C4-2B (cell line): ENCODE data around the gene B4GALNT3.

Experiments used
- H3K27ac ChIP-seq: fragments of 450-650 bp; 2 replicates; pipeline ENCODE4 v1.5.1; 2017
- ZFX ChIP-seq: fragments of 450-650 bp; IDR thresholded peaks from 2 replicates; pipeline ENCODE4 v1.6.1; 2017
- TF ChIP-seq, protein P1 (sequence below): fragments of 450-650 bp; conservative IDR thresholded peaks from 2 replicates; pipeline ENCODE4 v1.5.1; 2017; ENCODE audit warnings: mild to moderate bottlenecking

B4GALNT3 gene

DNA sequence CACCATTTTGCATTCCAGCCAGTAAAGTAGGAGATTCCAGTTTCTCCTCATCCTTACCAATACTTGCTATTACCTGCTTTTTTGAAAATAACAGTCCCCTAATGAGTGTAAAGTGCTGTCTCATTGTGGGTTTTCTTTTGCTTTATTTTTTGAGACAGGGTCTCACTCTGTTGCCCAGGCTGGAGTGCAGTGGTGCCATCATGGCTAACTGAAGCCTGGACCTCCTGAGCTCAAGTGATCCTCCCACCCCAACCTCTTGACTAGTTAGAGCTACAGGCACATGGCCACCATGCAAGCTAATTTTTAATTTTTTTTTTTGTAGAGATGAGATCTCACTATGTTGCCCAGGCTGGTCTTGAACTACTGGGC is 142.9 kb downstream of the B4GALNT3 start:
- TF ChIP-seq, protein P1, sequence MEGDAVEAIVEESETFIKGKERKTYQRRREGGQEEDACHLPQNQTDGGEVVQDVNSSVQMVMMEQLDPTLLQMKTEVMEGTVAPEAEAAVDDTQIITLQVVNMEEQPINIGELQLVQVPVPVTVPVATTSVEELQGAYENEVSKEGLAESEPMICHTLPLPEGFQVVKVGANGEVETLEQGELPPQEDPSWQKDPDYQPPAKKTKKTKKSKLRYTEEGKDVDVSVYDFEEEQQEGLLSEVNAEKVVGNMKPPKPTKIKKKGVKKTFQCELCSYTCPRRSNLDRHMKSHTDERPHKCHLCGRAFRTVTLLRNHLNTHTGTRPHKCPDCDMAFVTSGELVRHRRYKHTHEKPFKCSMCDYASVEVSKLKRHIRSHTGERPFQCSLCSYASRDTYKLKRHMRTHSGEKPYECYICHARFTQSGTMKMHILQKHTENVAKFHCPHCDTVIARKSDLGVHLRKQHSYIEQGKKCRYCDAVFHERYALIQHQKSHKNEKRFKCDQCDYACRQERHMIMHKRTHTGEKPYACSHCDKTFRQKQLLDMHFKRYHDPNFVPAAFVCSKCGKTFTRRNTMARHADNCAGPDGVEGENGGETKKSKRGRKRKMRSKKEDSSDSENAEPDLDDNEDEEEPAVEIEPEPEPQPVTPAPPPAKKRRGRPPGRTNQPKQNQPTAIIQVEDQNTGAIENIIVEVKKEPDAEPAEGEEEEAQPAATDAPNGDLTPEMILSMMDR = no peak
- no peak for TF ChIP-seq ZFX
- H3K27ac ChIP-seq = no peak overlapping the region

DNA sequence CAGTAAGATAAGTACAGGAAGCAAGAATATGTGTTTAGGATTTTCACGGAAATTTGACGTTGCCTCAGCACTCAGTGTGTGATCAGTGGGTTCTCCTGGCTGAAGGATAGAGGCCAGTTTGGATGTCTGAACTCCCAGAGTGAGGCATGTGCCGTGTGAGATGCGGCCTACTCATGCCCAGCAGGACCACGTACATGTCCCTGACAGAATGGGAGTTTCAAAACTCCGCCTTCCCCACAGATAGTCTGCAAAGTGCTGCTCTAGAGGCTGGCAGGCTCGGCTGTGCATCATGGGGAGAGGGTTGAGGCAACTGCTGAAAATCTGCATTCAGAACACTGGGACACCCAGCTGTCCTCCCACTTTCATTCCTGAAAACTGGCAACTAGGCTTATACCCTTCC is 145.2 kb downstream of the B4GALNT3 start:
- no peak for TF ChIP-seq ZFX
- TF ChIP-seq, protein P1 = no peak

DNA sequence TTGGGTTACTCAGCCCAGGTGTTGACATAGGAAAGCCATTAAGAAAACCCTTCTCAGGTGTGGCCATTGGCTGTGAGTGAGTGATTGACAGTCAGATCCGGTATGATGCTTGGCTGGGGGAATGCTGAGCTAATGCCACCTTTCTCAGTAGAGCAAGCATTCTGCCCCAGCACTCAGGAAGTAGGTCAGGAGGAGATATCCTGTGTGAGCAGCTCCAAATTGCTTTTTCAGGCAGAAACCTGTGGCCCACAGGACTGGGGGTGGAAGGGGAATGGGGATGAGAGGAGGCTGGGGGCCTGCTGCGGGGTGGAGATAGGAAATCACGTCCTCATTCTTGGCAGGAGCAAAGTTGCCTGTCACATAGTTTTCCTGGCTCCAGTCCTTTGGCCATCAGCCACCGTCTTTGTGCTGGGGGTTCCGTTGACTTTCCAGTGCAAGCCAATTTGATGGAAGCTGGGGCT is 147.8 kb downstream of the B4GALNT3 start:
- TF ChIP-seq, protein P1 = no peak
- no peak for TF ChIP-seq ZFX

More for the DNA sequence above, 145.2 kb downstream of the B4GALNT3 start:
- no peak overlapping the region for H3K27ac ChIP-seq

DNA sequence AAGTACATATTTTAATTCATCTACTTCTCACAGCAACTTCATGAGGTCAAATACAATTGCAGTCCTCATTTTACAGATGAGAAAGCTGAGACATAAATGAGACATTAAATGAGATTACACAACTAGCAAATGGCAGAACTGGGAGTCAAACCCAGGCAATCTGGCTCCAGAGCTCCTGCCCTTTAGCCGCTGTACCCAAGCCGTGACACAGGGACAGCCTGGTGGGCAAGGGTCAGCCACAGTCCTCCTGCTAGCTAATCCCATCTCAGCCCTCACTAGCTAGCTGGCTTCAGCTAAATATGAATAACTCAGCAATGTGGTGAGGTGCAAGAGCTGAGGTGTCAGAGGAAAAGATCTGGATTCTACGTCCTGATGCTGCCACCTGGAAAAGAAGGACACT is 148.7 kb downstream of the B4GALNT3 start:
- no peak overlapping the region for H3K27ac ChIP-seq
- TF ChIP-seq, protein P1 = no peak

More for the DNA sequence above, 147.8 kb downstream of the B4GALNT3 start:
- no peak overlapping the region for H3K27ac ChIP-seq

DNA sequence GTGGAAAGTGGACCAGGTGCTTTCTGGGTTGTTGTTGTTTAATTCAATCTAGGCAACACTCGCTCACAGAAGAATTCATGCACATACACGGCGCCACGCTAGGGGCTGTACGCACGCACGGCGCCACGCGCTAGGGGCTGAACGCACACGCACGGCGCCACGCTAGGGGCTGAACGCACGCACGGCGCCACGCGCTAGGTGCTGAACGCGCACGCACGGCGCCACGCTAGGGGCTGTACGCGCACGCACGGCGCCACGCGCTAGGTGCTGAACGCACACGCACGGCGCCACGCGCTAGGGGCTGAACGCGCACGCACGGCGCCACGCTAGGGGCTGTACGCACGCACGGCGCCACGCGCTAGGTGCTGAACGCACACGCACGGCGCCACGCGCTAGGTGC is 149.2 kb downstream of the B4GALNT3 start:
- H3K27ac ChIP-seq = no peak overlapping the region
- TF ChIP-seq, protein P1 = no peak
- no peak for TF ChIP-seq ZFX

DNA sequence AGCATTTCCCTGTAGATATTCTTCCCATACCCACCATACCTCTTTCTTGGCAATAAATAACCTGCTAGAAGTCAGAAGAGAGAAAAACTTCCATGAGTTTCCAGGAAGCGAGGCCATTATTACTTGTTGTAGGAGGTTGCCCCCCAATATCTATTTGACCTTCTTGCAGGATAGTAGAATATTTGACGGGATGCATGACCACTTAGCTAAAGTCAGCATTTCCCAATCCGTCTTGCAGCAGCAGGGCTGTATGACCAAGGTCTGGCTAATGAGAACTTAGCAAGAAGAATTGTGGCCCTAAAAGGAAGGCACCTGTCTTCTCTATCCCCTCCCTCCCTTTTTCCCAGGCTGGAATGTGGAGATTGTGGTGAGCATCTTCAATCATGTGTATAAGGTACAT is 152.0 kb downstream of the B4GALNT3 start:
- no peak overlapping the region for H3K27ac ChIP-seq

DNA sequence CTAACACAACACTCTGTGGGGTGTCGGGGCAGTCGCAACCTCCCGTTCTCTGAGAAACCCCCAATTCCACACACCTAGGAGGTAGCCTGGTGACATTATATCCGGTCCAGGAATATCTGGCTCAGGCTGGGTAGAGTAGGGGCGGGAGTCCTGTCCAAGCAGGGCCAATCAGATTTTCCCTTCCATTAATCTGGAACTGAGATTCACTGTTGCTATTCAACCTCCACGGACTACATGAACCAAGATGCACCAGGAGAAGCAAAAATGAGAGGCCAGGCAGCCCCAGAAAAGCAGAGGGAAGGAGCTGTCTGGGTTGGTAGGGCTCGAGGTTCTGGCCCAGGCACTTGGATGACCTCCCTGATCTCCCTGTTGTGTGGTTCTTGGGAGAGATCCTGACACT is 152.6 kb downstream of the B4GALNT3 start:
- TF ChIP-seq ZFX = no peak
- TF ChIP-seq, protein P1 = no peak

More for the DNA sequence above, 152.0 kb downstream of the B4GALNT3 start:
- TF ChIP-seq, protein P1 = no peak

More for the DNA sequence above, 152.6 kb downstream of the B4GALNT3 start:
- H3K27ac ChIP-seq = no peak overlapping the region
